ENCODE data around the gene ZNF888.
"Not testable (repeated sequence)": the region's sequence is repeated elsewhere in the genome, so short reads cannot be mapped to it uniquely, and the experiment has no call there.

DNA sequence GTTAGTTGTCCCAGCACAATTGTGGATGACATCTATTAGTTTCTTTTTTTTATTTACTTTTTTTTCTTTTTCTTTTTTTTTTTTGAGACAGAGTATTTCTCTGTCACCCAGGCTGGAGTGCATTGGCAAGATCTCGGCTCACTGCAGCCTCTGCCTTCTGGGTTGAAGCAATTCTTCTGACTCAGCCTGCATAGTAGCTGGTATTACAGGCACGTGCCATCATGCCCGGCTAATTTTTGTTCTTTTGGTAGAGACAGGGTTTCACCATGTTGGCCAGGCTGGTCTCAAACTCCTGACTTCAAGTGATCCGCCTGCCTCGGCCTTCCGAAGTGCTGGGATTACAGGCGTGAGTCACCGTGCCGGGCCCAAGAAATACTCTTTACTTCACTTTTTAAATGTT, 1.4 kb upstream of the ZNF888 start:
- TF ChIP-seq, protein P1, sequence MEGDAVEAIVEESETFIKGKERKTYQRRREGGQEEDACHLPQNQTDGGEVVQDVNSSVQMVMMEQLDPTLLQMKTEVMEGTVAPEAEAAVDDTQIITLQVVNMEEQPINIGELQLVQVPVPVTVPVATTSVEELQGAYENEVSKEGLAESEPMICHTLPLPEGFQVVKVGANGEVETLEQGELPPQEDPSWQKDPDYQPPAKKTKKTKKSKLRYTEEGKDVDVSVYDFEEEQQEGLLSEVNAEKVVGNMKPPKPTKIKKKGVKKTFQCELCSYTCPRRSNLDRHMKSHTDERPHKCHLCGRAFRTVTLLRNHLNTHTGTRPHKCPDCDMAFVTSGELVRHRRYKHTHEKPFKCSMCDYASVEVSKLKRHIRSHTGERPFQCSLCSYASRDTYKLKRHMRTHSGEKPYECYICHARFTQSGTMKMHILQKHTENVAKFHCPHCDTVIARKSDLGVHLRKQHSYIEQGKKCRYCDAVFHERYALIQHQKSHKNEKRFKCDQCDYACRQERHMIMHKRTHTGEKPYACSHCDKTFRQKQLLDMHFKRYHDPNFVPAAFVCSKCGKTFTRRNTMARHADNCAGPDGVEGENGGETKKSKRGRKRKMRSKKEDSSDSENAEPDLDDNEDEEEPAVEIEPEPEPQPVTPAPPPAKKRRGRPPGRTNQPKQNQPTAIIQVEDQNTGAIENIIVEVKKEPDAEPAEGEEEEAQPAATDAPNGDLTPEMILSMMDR (IDR thresholded peaks at IDR 0.05) = not testable (repeated sequence)
- not testable (repeated sequence) for TF ChIP-seq POLR2A, EP300 (IDR thresholded peaks at IDR 0.05)
